GM12878 (cell line): ENCODE results near the gene TPD52L2.

Experiments used
- BCLAF1 ChIP-seq: fragments of 450-650 bp; IDR thresholded peaks from 2 replicates; pipeline ENCODE4 v1.6.1; 2017; ENCODE audit warnings: antibody characterized with exemption, mild to moderate bottlenecking, moderate library complexity
- BHLHE40 ChIP-seq, 2 experiments: fragments of 450-650 bp in 1 of 2; IDR thresholded peaks; 2 replicates each; pipeline ENCODE4 v1.6.1; 2011 to 2017; ENCODE audit warnings: low read depth in 2 of 2, borderline replicate concordance in 1 of 2, improper control_type of control experiment in 1 of 2, low read length in 1 of 2, mild to moderate bottlenecking in 1 of 2
- BRCA1 ChIP-seq: IDR thresholded peaks from 2 replicates; pipeline ENCODE4 v1.6.1; 2011; ENCODE audit warnings: low read depth, low read length, improper control_type of control experiment
- CTCF ChIP-seq, 3 experiments: IDR thresholded peaks in 2 of 3; conservative IDR thresholded peaks in 1 of 3; 2 replicates each; pipeline ENCODE4 v1.5.1; 2011; ENCODE audit warnings: low read depth in 3 of 3, low read length in 3 of 3, mild to moderate bottlenecking in 3 of 3, control low read depth in 2 of 3, moderate library complexity in 2 of 3, inconsistent platforms in 1 of 3, mixed read lengths in 1 of 3; ENCODE audit not compliant: control insufficient read depth in 2 of 3, insufficient read depth in 1 of 3; ENCODE audit errors: extremely low read depth in 1 of 3
- HDAC2 ChIP-seq: fragments of 200-600 bp; sonication (generic); IDR thresholded peaks from 2 replicates; pipeline ENCODE4 v1.6.1; 2017
- MXI1 ChIP-seq: fragments of 150-350 bp; IDR thresholded peaks from 2 replicates; pipeline ENCODE4 v1.6.1; 2011; ENCODE audit warnings: low read depth, mild to moderate bottlenecking, inconsistent platforms, low read length, improper control_type of control experiment
- NFYA ChIP-seq: IDR thresholded peaks from 2 replicates; pipeline ENCODE4 v1.6.1; 2011; ENCODE audit warnings: low read depth, mild to moderate bottlenecking, low read length, improper control_type of control experiment, borderline replicate concordance
- POLR2A ChIP-seq: IDR thresholded peaks from 2 replicates; pipeline ENCODE4 v1.6.1; 2011; ENCODE audit warnings: low read depth, mild to moderate bottlenecking, low read length
- SP1 ChIP-seq: IDR thresholded peaks from one replicate; pipeline ENCODE4 v1.6.1; 2011; ENCODE audit warnings: low read depth, low read length
- SRF ChIP-seq, 2 experiments: IDR thresholded peaks; 2 replicates each; pipeline ENCODE4 v1.6.1; 2011; ENCODE audit warnings: low read depth in 2 of 2, low read length in 2 of 2, mild to moderate bottlenecking in 1 of 2, moderate library complexity in 1 of 2
- TCF12 ChIP-seq: IDR thresholded peaks from 2 replicates; pipeline ENCODE4 v1.6.1; 2011; ENCODE audit warnings: low read depth, mild to moderate bottlenecking, low read length
- ZNF217 ChIP-seq: fragments of 450-650 bp; IDR thresholded peaks from 2 replicates; pipeline ENCODE4 v1.6.1; 2017; ENCODE audit warnings: antibody characterized with exemption, mild to moderate bottlenecking
- TF ChIP-seq, protein P1 (sequence below): fragments of 150-350 bp; IDR thresholded peaks from 2 replicates; pipeline ENCODE4 v1.6.1; 2016; ENCODE audit warnings: low read depth, low read length
- TF ChIP-seq, protein P2 (sequence below): IDR thresholded peaks from 2 replicates; pipeline ENCODE4 v1.6.1; 2012; ENCODE audit warnings: mild to moderate bottlenecking, low read depth, low read length

GRCh38 chr20:63883201-63883593 is 18.1 kb downstream of the TPD52L2 start:
- TF ChIP-seq, protein P1, sequence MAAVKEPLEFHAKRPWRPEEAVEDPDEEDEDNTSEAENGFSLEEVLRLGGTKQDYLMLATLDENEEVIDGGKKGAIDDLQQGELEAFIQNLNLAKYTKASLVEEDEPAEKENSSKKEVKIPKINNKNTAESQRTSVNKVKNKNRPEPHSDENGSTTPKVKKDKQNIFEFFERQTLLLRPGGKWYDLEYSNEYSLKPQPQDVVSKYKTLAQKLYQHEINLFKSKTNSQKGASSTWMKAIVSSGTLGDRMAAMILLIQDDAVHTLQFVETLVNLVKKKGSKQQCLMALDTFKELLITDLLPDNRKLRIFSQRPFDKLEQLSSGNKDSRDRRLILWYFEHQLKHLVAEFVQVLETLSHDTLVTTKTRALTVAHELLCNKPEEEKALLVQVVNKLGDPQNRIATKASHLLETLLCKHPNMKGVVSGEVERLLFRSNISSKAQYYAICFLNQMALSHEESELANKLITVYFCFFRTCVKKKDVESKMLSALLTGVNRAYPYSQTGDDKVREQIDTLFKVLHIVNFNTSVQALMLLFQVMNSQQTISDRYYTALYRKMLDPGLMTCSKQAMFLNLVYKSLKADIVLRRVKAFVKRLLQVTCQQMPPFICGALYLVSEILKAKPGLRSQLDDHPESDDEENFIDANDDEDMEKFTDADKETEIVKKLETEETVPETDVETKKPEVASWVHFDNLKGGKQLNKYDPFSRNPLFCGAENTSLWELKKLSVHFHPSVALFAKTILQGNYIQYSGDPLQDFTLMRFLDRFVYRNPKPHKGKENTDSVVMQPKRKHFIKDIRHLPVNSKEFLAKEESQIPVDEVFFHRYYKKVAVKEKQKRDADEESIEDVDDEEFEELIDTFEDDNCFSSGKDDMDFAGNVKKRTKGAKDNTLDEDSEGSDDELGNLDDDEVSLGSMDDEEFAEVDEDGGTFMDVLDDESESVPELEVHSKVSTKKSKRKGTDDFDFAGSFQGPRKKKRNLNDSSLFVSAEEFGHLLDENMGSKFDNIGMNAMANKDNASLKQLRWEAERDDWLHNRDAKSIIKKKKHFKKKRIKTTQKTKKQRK: no peak
- TF ChIP-seq, protein P2, sequence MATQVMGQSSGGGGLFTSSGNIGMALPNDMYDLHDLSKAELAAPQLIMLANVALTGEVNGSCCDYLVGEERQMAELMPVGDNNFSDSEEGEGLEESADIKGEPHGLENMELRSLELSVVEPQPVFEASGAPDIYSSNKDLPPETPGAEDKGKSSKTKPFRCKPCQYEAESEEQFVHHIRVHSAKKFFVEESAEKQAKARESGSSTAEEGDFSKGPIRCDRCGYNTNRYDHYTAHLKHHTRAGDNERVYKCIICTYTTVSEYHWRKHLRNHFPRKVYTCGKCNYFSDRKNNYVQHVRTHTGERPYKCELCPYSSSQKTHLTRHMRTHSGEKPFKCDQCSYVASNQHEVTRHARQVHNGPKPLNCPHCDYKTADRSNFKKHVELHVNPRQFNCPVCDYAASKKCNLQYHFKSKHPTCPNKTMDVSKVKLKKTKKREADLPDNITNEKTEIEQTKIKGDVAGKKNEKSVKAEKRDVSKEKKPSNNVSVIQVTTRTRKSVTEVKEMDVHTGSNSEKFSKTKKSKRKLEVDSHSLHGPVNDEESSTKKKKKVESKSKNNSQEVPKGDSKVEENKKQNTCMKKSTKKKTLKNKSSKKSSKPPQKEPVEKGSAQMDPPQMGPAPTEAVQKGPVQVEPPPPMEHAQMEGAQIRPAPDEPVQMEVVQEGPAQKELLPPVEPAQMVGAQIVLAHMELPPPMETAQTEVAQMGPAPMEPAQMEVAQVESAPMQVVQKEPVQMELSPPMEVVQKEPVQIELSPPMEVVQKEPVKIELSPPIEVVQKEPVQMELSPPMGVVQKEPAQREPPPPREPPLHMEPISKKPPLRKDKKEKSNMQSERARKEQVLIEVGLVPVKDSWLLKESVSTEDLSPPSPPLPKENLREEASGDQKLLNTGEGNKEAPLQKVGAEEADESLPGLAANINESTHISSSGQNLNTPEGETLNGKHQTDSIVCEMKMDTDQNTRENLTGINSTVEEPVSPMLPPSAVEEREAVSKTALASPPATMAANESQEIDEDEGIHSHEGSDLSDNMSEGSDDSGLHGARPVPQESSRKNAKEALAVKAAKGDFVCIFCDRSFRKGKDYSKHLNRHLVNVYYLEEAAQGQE: no peak
- TF ChIP-seq HDAC2: no peak
- TF ChIP-seq BHLHE40 (IDR thresholded peaks at IDR 0.05; ENCODE audit: borderline replicate concordance in 1 of 2, low read depth in 2 of 2, low read length in 1 of 2): no peak
- TF ChIP-seq POLR2A: no peak
- no peak for TF ChIP-seq BRCA1
- no peak for TF ChIP-seq ZNF217
- TF ChIP-seq CTCF (IDR thresholded peaks at IDR 0.05 in 2 of 3, conservative IDR thresholded peaks at IDR 0.05 in 1 of 3; ENCODE audit: control insufficient read depth in 2 of 3, extremely low read depth in 1 of 3, insufficient read depth in 1 of 3, low read depth in 3 of 3, low read length in 3 of 3): no peak
- TF ChIP-seq SP1: no peak
- no peak for TF ChIP-seq TCF12
- TF ChIP-seq SRF (IDR thresholded peaks at IDR 0.05; ENCODE audit: low read depth in 2 of 2, low read length in 2 of 2): no peak
- no peak for TF ChIP-seq NFYA
- no peak for TF ChIP-seq BCLAF1
- TF ChIP-seq MXI1: no peak
